IPS-18c (cell line): ENCODE results near the gene LNX1.

Source experiments
- H3K4me3 ChIP-seq: 2 replicates; pipeline ENCODE4 v1.7.0; 2013; ENCODE audit warnings: low read depth, mild to moderate bottlenecking, low read length, moderate library complexity; ENCODE audit not compliant: insufficient read depth
- H3K9me3 ChIP-seq: one replicate; pipeline ENCODE4 v1.6.1; 2013; ENCODE audit warnings: mild to moderate bottlenecking, low read length, moderate library complexity; ENCODE audit not compliant: control insufficient read depth, insufficient read depth

Gene LNX1

GRCh38 chr4:53531585-53532224, 59.6 kb downstream of the LNX1 start:
- Histone ChIP-seq H3K9me3 (no peaks in the 10 kb centered on the region), H3K4me3 (no peak overlapping the region)

DNA sequence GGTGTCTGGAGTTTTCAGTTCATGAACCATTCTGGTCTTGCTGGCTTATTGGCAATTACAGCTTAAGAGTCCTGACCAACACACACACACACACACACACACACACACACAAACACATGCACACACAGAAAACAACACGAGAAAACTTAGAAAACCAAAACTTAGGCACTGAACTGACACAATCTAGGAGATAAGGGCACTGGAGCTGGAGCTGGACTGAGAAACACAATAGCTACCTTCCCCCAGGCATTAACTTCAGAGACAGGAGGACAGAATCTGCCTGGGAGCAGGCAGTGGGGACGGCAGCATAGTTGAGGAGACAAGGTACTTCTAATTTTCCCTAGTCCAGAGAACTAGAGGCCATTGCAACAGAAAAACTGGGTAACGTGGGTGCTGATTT, 62.3 kb downstream of the LNX1 start:
- Histone ChIP-seq H3K4me3 (no peak overlapping the region), H3K9me3 (no peaks in the 10 kb centered on the region)

- Histone ChIP-seq H3K9me3 (no peaks in the 10 kb centered on the region), H3K4me3 (no peak overlapping the region)
Observed at GRCh38 chr4:53527930-53528329, 63.4 kb downstream of the LNX1 start.

GRCh38 chr4:53527326-53527725, 64.0 kb downstream of the LNX1 start:
- H3K4me3 ChIP-seq, result no peak overlapping the region

DNA sequence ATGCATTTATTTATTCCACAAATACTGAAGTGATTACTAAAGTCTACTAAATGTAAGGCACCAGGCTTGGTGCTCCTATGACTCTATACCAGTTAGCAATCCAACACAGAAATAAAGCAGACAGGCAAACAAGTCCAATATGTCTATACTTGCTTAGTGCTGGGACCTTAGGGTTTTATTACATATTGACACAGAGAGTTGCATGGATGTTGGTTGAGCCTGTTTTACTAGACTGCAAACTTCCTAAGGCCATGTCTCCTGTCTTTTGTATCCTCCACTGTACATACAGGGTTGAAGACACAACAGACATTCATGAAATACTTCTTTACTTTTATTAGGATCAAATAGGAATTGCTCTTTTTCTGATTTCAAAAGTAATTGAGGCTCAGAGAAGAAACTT, 69.0 kb downstream of the LNX1 start:
- H3K9me3 ChIP-seq, result no peaks in the 10 kb centered on the region
- no peak overlapping the region for H3K4me3 ChIP-seq

More at GRCh38 chr4:53527326-53527725, 64.0 kb downstream of the LNX1 start:
- H3K9me3 ChIP-seq, result no peaks in the 10 kb centered on the region

DNA sequence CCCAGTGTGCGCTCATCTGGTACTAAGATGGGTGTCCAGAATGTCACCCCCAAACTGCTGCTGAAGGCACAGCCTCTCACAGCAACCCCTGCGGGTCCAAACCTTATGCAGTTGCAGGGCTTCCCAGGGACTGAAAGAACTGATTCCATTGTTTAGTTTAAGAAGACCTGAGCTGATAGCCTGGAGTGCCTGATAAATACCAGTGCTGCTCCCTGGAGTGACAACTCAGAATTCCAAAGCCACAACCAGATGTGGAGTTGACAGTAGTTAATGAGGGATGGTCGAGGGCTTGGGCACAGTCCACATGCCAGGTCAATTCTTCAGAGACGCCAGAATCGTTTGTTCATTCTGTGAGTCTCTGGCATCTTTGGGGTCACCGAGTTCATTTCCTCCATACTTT, 71.2 kb downstream of the LNX1 start:
- no peak overlapping the region for H3K4me3 ChIP-seq
- H3K9me3 ChIP-seq, result no peaks in the 10 kb centered on the region

GRCh38 chr4:53518807-53519206, 72.5 kb downstream of the LNX1 start:
- no peak overlapping the region for H3K4me3 ChIP-seq
- no peaks in the 10 kb centered on the region for H3K9me3 ChIP-seq

- no peaks in the 10 kb centered on the region for H3K9me3 ChIP-seq
- no peak overlapping the region for H3K4me3 ChIP-seq
Observed at GRCh38 chr4:53515076-53515475, 76.2 kb downstream of the LNX1 start.

- no peaks in the 10 kb centered on the region for H3K9me3 ChIP-seq
- H3K4me3 ChIP-seq, result no peak overlapping the region
Observed at GRCh38 chr4:53514509-53514908, 76.8 kb downstream of the LNX1 start.

- Histone ChIP-seq H3K9me3 (no peaks in the 10 kb centered on the region), H3K4me3 (no peak overlapping the region)
Observed at GRCh38 chr4:53512608-53513007, 78.7 kb downstream of the LNX1 start.

DNA sequence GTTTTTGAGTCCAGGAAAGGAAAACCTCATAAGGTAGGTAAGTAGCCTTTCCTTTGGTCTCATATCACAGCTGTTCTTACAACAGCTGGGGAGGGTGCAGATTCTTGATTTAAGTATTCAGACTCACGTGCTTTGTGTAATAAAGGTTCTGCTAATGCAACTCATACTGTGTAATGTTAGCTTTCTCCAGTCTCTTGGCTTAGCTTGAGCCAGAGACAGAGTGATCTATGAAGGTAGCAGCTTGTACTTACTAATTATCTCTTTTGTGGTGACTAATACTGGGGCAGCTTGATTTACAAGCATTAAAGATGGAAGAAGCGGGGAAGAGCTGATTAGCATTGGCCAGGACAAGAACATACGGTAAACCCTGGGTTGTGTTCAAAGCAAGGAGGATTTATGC, 80.3 kb downstream of the LNX1 start:
- no peaks in the 10 kb centered on the region for H3K9me3 ChIP-seq
- no peak overlapping the region for H3K4me3 ChIP-seq

DNA sequence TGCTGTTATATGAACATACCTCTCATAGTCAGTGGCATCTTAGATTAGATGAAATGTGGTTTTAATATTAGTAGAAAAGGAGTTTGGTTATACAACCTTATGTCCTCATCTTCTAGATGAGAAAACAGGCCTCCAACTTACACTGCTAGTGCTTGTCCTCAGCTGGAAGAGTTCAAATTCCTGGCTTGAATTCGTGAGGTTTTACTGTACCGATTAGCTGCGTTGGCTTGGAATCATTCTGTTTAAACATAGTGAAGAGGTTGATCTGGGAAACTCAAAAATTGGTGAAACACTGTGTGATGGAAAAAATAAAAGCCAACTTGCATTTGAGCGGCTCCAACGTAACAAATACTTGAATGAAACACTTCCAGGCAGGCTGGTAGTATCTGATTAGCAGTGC, 81.0 kb downstream of the LNX1 start:
- H3K9me3 ChIP-seq, result no peaks in the 10 kb centered on the region
- no peak overlapping the region for H3K4me3 ChIP-seq

GRCh38 chr4:53508446-53508845, 82.8 kb downstream of the LNX1 start:
- Histone ChIP-seq H3K4me3 (no peak overlapping the region), H3K9me3 (no peaks in the 10 kb centered on the region)

DNA sequence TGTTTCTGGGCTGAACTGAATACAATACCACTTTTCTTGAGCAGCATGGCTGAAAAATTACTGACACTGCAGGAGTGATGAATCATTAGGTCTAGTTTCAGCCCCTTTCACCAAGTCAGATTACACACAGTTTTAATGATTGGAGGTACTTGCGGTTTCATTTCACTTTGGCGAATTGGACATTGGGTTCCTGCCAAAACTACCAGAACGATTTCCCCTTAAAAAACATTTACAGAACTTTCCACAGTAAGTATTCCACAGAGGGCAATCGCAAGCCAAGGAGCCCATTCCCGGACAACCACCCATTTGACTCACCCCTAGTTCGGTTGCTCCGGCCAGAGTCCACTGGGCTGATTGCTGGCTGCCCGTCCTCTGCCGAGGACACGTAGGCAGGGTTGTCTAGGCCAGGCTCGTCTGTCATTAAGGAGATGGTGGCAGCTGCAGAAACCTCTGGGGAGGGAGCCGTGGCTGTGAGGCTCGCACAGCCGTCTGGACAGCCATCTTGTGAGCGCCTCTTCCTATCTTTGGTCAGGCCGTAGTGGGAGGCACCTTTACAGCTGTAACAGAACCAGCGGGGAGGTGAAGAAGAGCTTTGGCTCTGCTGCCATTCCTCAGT, 83.5 kb downstream of the LNX1 start:
- no peak overlapping the region for H3K4me3 ChIP-seq
- H3K9me3 ChIP-seq, result no peaks in the 10 kb centered on the region

- Histone ChIP-seq H3K9me3 (no peaks in the 10 kb centered on the region), H3K4me3 (no peak overlapping the region)
Observed at GRCh38 chr4:53507058-53507457, 84.2 kb downstream of the LNX1 start.

DNA sequence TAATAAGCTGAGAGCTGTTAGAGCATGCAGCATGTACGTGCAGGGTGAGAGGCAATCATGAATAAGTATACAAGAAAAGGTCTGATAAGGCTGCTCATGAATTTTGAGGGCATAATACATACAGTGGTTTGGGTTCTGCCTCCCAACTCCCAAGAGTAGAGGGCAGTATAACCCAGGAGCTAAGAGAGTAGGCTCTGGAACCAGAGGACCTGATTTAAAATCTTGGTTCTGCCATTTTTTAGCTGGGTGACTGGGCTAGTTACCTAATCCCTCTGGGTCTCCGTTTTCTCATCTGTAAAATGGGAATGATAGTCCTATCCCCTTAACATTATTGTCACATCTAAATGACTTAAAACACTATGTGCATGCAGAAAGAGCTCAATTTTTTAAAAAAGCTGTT, 85.3 kb downstream of the LNX1 start:
- H3K4me3 ChIP-seq, result no peak overlapping the region

DNA sequence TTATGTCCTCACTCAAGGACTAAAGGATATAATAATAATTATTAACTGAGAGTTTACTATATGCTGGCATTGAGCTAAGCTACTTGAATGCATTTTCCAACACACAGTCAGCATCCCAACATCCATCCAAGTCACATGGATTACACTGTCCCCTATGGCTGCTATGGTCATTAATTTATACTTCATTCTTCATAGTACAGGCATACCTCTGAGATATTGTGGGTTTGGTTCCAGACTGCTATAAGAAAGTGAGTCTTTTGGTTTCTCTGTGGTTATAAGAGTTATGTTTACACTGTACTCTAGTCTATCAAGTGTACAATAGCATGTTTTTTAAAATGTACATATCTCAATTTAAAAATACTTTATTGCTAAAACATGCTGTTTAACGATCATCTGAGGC, 89.2 kb downstream of the LNX1 start:
- Histone ChIP-seq H3K4me3 (no peak overlapping the region), H3K9me3 (no peaks in the 10 kb centered on the region)

More for the DNA sequence above, 85.3 kb downstream of the LNX1 start:
- no peaks in the 10 kb centered on the region for H3K9me3 ChIP-seq

DNA sequence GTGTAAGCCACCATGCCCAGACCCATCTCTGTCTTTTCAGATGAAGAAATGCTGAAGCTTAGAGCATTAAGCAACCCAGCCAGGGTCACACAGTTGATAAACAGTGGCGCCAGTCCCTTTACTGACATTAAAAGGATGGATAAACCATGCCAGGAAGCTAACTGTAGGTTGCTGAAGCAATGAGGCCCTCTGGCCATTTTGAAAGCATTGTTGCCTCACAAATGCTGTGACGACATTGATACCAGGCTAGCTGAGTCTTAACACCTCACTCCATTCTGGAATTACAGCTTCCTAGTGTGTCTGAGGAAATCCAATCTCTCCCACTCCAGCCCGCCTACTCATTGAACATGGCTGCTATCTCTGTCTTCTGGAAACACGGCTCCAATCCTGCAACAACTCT, 89.7 kb downstream of the LNX1 start:
- Histone ChIP-seq H3K4me3 (no peak overlapping the region), H3K9me3 (no peaks in the 10 kb centered on the region)

GRCh38 chr4:53500546-53500945, 90.7 kb downstream of the LNX1 start:
- no peak overlapping the region for H3K4me3 ChIP-seq
- no peaks in the 10 kb centered on the region for H3K9me3 ChIP-seq
